ENCODE data around the gene SH3D19. TPM values are rescaled to one million over a fixed set of nuclear protein-coding genes. Genes with fewer than 3 reads are reported as not detected.
"Not testable (repeated sequence)": the region's sequence is repeated elsewhere in the genome, so short reads cannot be mapped to it uniquely, and the experiment has no call there.

Gene SH3D19
- total RNA-seq, 1 experiment from 2014 or later = 41.7 TPM

DNA sequence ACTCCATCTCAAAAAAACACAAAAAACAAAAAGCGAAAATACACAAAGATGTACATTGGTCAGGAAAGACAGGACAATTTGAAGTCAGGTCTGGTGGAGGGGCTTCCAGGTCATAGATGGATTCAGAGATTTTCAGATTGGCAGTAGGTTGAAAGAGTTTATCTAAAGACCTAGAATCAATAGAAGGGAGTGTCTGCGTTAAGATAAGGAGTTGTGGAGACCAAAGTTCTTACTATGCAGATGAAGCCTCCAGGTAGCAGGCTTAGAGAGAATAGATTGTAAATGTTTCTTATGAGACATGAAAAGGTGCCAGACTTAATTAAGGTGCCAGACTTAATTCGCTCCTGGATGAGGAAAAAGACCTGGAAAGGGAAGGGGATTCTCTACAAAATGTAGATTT, 232.9 kb downstream of the SH3D19 start:
- ChIA-PET POLR2A (ENCODE audit: unreplicated experiment) (no interaction called here), CTCF (no interaction called here)
- Histone ChIP-seq H3K36me3 (ENCODE audit: low read depth) (no peaks in the 10 kb centered on the region), H3K9me3 (ENCODE audit: insufficient read depth, low read depth) (no peaks in the 10 kb centered on the region), H3K4me2 (no peak overlapping the region), H3F3A (ENCODE audit: insufficient read depth, low read depth) (no peaks in the 10 kb centered on the region), H2AFZ (no peak overlapping the region), H4K20me1 (ENCODE audit: insufficient read depth) (no peaks in the 10 kb centered on the region), H3K9me2 (ENCODE audit: insufficient read depth) (no peaks in the 10 kb centered on the region), H3K27ac (no peak overlapping the region), H3K4me3 (no peak overlapping the region), H3K27me3 (ENCODE audit: insufficient read depth, low read depth) (no peaks in the 10 kb centered on the region), H3K4me1 (replicated peaks; ENCODE audit: insufficient read depth) (no peaks in the 10 kb centered on the region), H3K79me2 (ENCODE audit: low read depth) (no peaks in the 10 kb centered on the region)
- TF ChIP-seq, protein P1, sequence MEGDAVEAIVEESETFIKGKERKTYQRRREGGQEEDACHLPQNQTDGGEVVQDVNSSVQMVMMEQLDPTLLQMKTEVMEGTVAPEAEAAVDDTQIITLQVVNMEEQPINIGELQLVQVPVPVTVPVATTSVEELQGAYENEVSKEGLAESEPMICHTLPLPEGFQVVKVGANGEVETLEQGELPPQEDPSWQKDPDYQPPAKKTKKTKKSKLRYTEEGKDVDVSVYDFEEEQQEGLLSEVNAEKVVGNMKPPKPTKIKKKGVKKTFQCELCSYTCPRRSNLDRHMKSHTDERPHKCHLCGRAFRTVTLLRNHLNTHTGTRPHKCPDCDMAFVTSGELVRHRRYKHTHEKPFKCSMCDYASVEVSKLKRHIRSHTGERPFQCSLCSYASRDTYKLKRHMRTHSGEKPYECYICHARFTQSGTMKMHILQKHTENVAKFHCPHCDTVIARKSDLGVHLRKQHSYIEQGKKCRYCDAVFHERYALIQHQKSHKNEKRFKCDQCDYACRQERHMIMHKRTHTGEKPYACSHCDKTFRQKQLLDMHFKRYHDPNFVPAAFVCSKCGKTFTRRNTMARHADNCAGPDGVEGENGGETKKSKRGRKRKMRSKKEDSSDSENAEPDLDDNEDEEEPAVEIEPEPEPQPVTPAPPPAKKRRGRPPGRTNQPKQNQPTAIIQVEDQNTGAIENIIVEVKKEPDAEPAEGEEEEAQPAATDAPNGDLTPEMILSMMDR (conservative IDR thresholded peaks at IDR 0.05) = no peak
- no peak for TF ChIP-seq EZH2 (IDR thresholded peaks at IDR 0.05; ENCODE audit: low read depth)
- intact Hi-C loops (cut with micrococcal nuclease; ENCODE audit: unreplicated experiment) = no loop called here
- no peak for DNase-seq
- BruUV-seq (replicated peaks) = no TSS peak

DNA sequence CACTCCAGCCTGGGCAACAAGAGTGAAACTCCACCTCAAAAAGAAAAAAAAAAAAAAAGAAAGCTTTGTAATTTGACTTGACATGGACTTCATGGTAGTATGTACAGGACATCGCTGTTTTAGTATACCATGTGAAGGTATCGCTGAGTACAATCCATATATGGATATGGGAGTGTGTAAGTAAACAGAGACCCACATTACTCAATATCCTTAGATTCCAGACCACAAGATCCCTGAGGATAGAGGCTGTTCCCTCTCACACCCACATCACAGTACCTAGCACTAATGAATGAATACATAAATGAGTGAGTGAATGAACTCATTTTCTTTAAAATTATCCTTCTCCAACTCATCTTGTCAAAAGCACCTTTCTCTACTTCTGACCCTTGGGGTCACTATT, 234.4 kb downstream of the SH3D19 start:
- CTCF ChIA-PET = interaction anchor here (0.7 kb wide), 1 partner anchor 9 kb away, joined by 4 read pairs; no protein-coding TSS in a partner anchor
- BruUV-seq (replicated peaks) = no TSS peak
- no peaks in the 10 kb centered on the region for H4K20me1 ChIP-seq (ENCODE audit: insufficient read depth)
- H3K4me1 ChIP-seq (replicated peaks; ENCODE audit: insufficient read depth) = no peaks in the 10 kb centered on the region
- no peaks in the 10 kb centered on the region for H3K36me3 ChIP-seq (ENCODE audit: low read depth)
- no peaks in the 10 kb centered on the region for H3F3A ChIP-seq (ENCODE audit: insufficient read depth, low read depth)
- H3K79me2 ChIP-seq (ENCODE audit: low read depth) = no peaks in the 10 kb centered on the region
- H3K4me2 ChIP-seq = no peak overlapping the region
- H3K4me3 ChIP-seq = no peak overlapping the region
- DNase-seq = no peak
- H3K27me3 ChIP-seq (ENCODE audit: insufficient read depth, low read depth) = no peaks in the 10 kb centered on the region
- POLR2A ChIA-PET (ENCODE audit: unreplicated experiment) = no interaction called here
- H3K9me3 ChIP-seq (ENCODE audit: insufficient read depth, low read depth) = no peaks in the 10 kb centered on the region
- no peak overlapping the region for H3K27ac ChIP-seq
- intact Hi-C loops (cut with micrococcal nuclease; ENCODE audit: unreplicated experiment) = no loop called here
- H3K9me2 ChIP-seq (ENCODE audit: insufficient read depth) = no peaks in the 10 kb centered on the region
- TF ChIP-seq, protein P1 (conservative IDR thresholded peaks at IDR 0.05) = no peak
- no peak for TF ChIP-seq EZH2 (IDR thresholded peaks at IDR 0.05; ENCODE audit: low read depth)
- no peak overlapping the region for H2AFZ ChIP-seq

DNA sequence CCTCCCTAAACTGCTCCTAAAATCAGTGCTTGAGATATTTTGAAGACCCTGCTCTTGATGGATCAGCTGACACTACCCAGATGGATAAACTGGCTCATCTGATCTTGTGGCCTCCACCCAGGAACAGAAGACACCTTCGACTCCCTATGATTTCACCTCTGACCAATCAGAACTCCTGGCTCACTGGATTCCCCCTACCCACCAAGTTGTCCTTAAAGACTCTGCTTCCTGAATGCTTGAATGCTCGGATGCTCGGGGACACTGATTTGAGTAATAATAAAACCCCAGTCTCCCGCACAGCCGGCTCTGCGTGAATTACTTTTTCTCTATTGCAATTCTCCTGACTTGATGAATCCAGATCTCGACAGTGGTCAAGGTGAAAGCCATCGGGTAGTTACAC, 237.9 kb downstream of the SH3D19 start:
- H3K4me1 ChIP-seq (replicated peaks; ENCODE audit: insufficient read depth) = no peaks in the 10 kb centered on the region
- no peaks in the 10 kb centered on the region for H3K9me2 ChIP-seq (ENCODE audit: insufficient read depth)
- DNase-seq = no peak
- H3K27ac ChIP-seq = no peak overlapping the region
- H3K36me3 ChIP-seq (ENCODE audit: low read depth) = no peaks in the 10 kb centered on the region
- BruUV-seq (replicated peaks) = no TSS peak
- H3K27me3 ChIP-seq (ENCODE audit: insufficient read depth, low read depth) = no peaks in the 10 kb centered on the region
- no peaks in the 10 kb centered on the region for H3F3A ChIP-seq (ENCODE audit: insufficient read depth, low read depth)
- ChIA-PET POLR2A (ENCODE audit: unreplicated experiment) (no interaction called here), CTCF (no interaction called here)
- TF ChIP-seq, protein P1 (conservative IDR thresholded peaks at IDR 0.05) = no peak
- TF ChIP-seq EZH2 (IDR thresholded peaks at IDR 0.05; ENCODE audit: low read depth) = no peak
- no peak overlapping the region for H2AFZ ChIP-seq
- H3K79me2 ChIP-seq (ENCODE audit: low read depth) = no peaks in the 10 kb centered on the region
- no peak overlapping the region for H3K4me3 ChIP-seq
- intact Hi-C loops (cut with micrococcal nuclease; ENCODE audit: unreplicated experiment) = no loop called here
- no peaks in the 10 kb centered on the region for H4K20me1 ChIP-seq (ENCODE audit: insufficient read depth)
- H3K9me3 ChIP-seq (ENCODE audit: insufficient read depth, low read depth) = no peaks in the 10 kb centered on the region
- no peak overlapping the region for H3K4me2 ChIP-seq

DNA sequence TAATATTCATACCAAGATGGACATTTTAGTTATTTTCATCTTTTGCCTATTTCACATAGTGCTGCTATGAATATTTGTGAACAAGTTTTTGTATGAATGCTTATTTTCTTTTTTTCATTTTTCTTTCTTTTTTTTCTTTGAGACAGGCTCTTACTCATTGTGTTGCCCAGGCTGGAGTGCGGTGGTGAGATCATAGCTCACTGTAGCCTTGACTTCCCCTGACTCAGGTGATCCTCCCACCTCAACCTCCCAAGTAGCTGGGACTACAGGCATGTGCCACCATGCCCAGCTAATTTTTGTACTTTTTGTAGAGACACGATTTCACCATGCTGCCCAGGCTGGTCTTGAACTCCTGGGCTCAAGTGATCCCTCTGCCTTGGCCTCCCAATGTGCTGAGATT, 247.4 kb downstream of the SH3D19 start:
- H3K27me3 ChIP-seq (ENCODE audit: insufficient read depth, low read depth); H3K9me3 ChIP-seq (ENCODE audit: insufficient read depth, low read depth); H3K9me2 ChIP-seq (ENCODE audit: insufficient read depth); H2AFZ ChIP-seq; H3K4me1 ChIP-seq (replicated peaks; ENCODE audit: insufficient read depth); H3K79me2 ChIP-seq (ENCODE audit: low read depth); H3K36me3 ChIP-seq (ENCODE audit: low read depth); H3K27ac ChIP-seq; CTCF ChIA-PET; POLR2A ChIA-PET (ENCODE audit: unreplicated experiment); DNase-seq; H4K20me1 ChIP-seq (ENCODE audit: insufficient read depth); H3K4me3 ChIP-seq; H3F3A ChIP-seq (ENCODE audit: insufficient read depth, low read depth); H3K4me2 ChIP-seq; intact Hi-C loops (cut with micrococcal nuclease; ENCODE audit: unreplicated experiment); BruUV-seq (replicated peaks): not testable (repeated sequence)

All from PC-9 (cell line).